ENCODE data around the gene ACOT7.

DNA sequence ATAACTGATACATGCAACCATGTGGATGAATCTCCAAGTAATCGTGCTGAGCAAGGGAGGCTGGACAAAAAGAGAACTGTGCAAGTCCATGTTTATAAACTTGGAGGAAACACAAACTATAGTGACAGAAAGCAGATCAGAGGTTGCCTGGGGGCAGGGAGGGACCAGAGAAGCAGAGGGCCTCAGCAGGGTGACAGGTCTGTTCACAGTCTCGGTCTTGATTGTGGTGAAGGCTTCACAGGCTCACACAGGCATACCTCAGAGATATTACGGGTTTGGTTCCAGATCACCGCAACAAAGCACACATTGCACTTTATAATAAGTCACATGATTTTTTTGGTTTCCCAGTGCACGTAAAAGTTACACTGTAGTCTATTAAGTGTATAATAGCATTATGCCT lies 28.5 kb downstream of the ACOT7 start:
- no peak for TF ChIP-seq POLR2AphosphoS5 (IDR thresholded peaks at IDR 0.05)
- TF ChIP-seq POLR2A (IDR thresholded peaks at IDR 0.05): no peak
